Natural killer cell (primary cell): ENCODE measurements around the gene SOCS2. TPM values are rescaled to one million over a fixed set of nuclear protein-coding genes. Genes with fewer than 3 reads are reported as not detected.
"Not testable (repeated sequence)": the region's sequence is repeated elsewhere in the genome, so short reads cannot be mapped to it uniquely, and the experiment has no call there.

Experiments used
- ATAC-seq, 3 donors: fragments of 150-1000 bp in 2 of 3; fragments of 200-7000 bp in 1 of 3; cut with Tn5 transposase; 1 replicate in 1 of 3; 2 replicates in 2 of 3; pipeline ENCODE4 v1.10.0; 2021; ENCODE audit warnings: mild to moderate bottlenecking in 2 of 3, moderate library complexity in 2 of 3
- DNase-seq, 2 donors: peaks; one replicate each; pipeline versions ENCODE4 v3.0.0 to v3.0.0-alpha.2; 2013 to 2021; ENCODE audit warnings: mixed read lengths in 1 of 2
- H3K27ac ChIP-seq: one replicate; pipeline ENCODE4 v1.5.1; 2013; ENCODE audit warnings: mild to moderate bottlenecking, low read length
- H3K27me3 ChIP-seq: one replicate; pipeline ENCODE4 v1.6.1; 2013; ENCODE audit warnings: low read length; ENCODE audit not compliant: control insufficient read depth, insufficient read depth
- H3K36me3 ChIP-seq: one replicate; pipeline ENCODE4 v1.6.1; 2013; ENCODE audit warnings: low read length; ENCODE audit not compliant: control insufficient read depth, insufficient read depth
- H3K4me1 ChIP-seq: one replicate; pipeline ENCODE4 v1.6.1; 2013; ENCODE audit warnings: low read length; ENCODE audit not compliant: control insufficient read depth, insufficient read depth
- H3K4me3 ChIP-seq: one replicate; pipeline ENCODE4 v1.5.1; 2013; ENCODE audit warnings: low read length
- H3K9me3 ChIP-seq: one replicate; pipeline ENCODE4 v1.6.1; 2013; ENCODE audit warnings: low read length; ENCODE audit not compliant: control insufficient read depth, insufficient read depth
- H3K27ac Mint-ChIP-seq, 2 donors: one replicate each; pipeline ENCODE4 v1.8.0; 2022; ENCODE audit warnings: mild to moderate bottlenecking in 2 of 2, mixed read lengths in 2 of 2, moderate library complexity in 1 of 2
- H3K27me3 Mint-ChIP-seq, 2 donors: one replicate each; pipeline ENCODE4 v1.8.0; 2022; ENCODE audit warnings: low read depth in 2 of 2, mixed read lengths in 2 of 2
- H3K36me3 Mint-ChIP-seq: one replicate; pipeline ENCODE4 v1.8.0; 2022; ENCODE audit warnings: mixed read lengths
- H3K4me1 Mint-ChIP-seq, 2 donors: one replicate each; pipeline ENCODE4 v1.8.0; 2022; ENCODE audit warnings: mixed read lengths in 2 of 2
- H3K4me3 Mint-ChIP-seq: one replicate; pipeline ENCODE4 v1.8.0; 2022; ENCODE audit warnings: mild to moderate bottlenecking, moderate library complexity, mixed read lengths
- H3K9me3 Mint-ChIP-seq, 2 donors: one replicate each; pipeline ENCODE4 v1.8.0; 2022; ENCODE audit warnings: mixed read lengths in 2 of 2
- WGBS: methylation state at CpG from one replicate; pipeline ENCODE4 v1.1.7; 2013; ENCODE audit warnings: missing lambda C conversion rate; ENCODE audit not compliant: insufficient coverage; 5-methylcytosine and 5-hydroxymethylcytosine counted together
- intact Hi-C: fragments of 100-400 bp; cut with micrococcal nuclease; formaldehyde crosslinking; loops from one replicate; pipeline ENCODE4 v1.14.2; 2022
- total RNA-seq, 4 donors: library from RNA; stranded (reverse); fragments of 120-200 nt in 1 of 4; gene quantifications; one replicate each; pipeline versions ENCODE4 v1.2.3 to v1.2.4, GENCODE V29; 2013 to 2022
- TF ChIP-seq, protein P1 (sequence below): fragments of 200-600 bp; IDR thresholded peaks from one replicate; pipeline ENCODE4 v1.8.0; 2022; ENCODE audit warnings: antibody characterized with exemption

SOCS2 gene
- total RNA-seq, 3 donors from 2014 or later (not counting 1 experiment from before 2014, with no cell fraction given), result 13.9 to 110 (median 26.7) TPM

DNA sequence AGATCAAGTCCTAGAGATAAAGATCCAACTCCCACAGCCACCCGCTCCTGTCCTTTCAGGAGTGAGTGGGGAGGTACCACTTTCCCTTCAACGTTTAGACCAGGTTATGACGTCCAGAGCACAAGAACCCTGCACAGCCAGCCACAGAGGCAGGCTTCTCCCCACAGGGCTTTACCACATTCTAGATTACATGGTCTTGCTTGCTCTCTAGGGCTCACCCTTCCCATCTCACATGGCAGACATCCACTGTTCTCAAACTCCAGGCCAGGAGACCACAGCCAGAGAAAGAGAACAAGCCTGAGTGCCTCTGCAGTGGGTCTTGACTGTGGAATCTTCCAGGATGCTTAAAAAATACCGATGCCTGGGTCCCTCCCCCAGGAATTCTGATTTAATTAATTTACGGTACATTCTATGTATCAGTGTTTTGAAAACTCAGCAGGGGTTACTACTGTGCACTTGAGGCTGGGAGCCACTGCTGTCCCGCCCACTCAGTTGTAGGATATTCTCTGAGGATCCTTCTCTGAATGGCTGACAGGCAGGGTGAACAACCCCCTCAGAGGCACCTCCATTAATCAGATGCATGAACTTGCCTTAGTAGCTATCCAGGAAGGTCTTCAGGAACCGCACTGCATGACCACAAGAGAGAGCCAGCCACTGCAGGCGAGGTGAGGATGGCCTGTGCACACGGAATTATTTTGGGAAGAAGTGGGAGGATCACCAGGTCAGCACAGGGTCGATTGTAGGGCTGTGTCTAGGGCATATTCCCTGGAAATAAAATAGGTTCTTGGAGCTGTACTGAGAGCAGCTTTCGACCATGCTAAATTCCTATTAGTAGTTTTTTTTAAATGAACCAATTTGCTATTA lies 21.5 kb upstream of the SOCS2 start:
- intact Hi-C loops, result no loop called here
- ATAC-seq, result no peak

GRCh38 chr12:93552427-93552826 lies 20.0 kb upstream of the SOCS2 start:
- no peak overlapping the region for H3K27ac ChIP-seq
- ATAC-seq (no peak), DNase-seq (no peak)
- H3K27me3 Mint-ChIP-seq, result no peaks in the 10 kb centered on the region
- no peaks in the 10 kb centered on the region for H3K27me3 ChIP-seq
- 92% methylated on average over 3 of the region's 4 CpGs for WGBS
- no peak overlapping the region for H3K27ac Mint-ChIP-seq
- H3K36me3 Mint-ChIP-seq, result no peaks in the 10 kb centered on the region
- no peak overlapping the region for H3K4me3 ChIP-seq
- H3K9me3 Mint-ChIP-seq, result no peaks in the 10 kb centered on the region
- TF ChIP-seq, protein P1, sequence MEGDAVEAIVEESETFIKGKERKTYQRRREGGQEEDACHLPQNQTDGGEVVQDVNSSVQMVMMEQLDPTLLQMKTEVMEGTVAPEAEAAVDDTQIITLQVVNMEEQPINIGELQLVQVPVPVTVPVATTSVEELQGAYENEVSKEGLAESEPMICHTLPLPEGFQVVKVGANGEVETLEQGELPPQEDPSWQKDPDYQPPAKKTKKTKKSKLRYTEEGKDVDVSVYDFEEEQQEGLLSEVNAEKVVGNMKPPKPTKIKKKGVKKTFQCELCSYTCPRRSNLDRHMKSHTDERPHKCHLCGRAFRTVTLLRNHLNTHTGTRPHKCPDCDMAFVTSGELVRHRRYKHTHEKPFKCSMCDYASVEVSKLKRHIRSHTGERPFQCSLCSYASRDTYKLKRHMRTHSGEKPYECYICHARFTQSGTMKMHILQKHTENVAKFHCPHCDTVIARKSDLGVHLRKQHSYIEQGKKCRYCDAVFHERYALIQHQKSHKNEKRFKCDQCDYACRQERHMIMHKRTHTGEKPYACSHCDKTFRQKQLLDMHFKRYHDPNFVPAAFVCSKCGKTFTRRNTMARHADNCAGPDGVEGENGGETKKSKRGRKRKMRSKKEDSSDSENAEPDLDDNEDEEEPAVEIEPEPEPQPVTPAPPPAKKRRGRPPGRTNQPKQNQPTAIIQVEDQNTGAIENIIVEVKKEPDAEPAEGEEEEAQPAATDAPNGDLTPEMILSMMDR, result no peak
- no peaks in the 10 kb centered on the region for H3K4me1 ChIP-seq
- intact Hi-C loops, result no loop called here
- H3K4me1 Mint-ChIP-seq, result no peaks in the 10 kb centered on the region
- H3K9me3 ChIP-seq, result no peaks in the 10 kb centered on the region
- no peak overlapping the region for H3K4me3 Mint-ChIP-seq
- no peaks in the 10 kb centered on the region for H3K36me3 ChIP-seq

More for the DNA sequence above, 21.5 kb upstream of the SOCS2 start:
- Histone ChIP-seq H3K4me1 (no peaks in the 10 kb centered on the region), H3K36me3 (no peaks in the 10 kb centered on the region), H3K27ac (no peak overlapping the region), H3K27me3 (no peaks in the 10 kb centered on the region), H3K4me3 (no peak overlapping the region), H3K9me3 (no peaks in the 10 kb centered on the region)
- H3K4me1 Mint-ChIP-seq, result no peaks in the 10 kb centered on the region
- DNase-seq, result no peak
- no peaks in the 10 kb centered on the region for H3K9me3 Mint-ChIP-seq
- no peak overlapping the region for H3K4me3 Mint-ChIP-seq
- TF ChIP-seq, protein P1, result no peak
- 87% methylated on average over 10 of the region's 11 CpGs for WGBS
- H3K27ac Mint-ChIP-seq, result no peak overlapping the region
- no peaks in the 10 kb centered on the region for H3K27me3 Mint-ChIP-seq
- no peaks in the 10 kb centered on the region for H3K36me3 Mint-ChIP-seq

DNA sequence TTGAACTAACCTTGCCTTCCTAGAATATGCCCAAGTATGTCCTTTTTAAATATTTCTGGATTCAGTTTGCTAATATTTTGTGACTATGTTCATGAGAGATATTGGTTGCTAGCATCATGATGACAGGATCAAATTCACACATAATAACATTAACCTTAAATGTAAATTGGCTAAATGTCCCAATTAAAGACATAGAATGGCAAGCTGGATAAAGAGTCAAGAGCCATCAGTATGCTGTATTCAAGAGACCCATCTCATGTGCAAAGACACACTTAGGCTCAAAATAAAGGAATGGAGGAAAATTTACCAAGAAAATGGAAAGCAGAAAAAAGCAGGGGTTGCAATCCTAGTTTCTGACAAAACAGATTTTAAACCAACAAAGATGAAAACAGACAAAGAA lies 14.6 kb upstream of the SOCS2 start:
- DNase-seq, H3K27me3 Mint-ChIP-seq, H3K36me3 ChIP-seq, H3K4me1 ChIP-seq, ATAC-seq, H3K4me1 Mint-ChIP-seq, H3K9me3 Mint-ChIP-seq, H3K4me3 Mint-ChIP-seq, H3K27ac ChIP-seq, intact Hi-C loops, H3K27me3 ChIP-seq, H3K9me3 ChIP-seq, H3K27ac Mint-ChIP-seq, H3K4me3 ChIP-seq: not testable (repeated sequence)
- peaks cover 17% of the 10 kb centered on the region for H3K36me3 Mint-ChIP-seq

GRCh38 chr12:93558685-93559084 lies 13.8 kb upstream of the SOCS2 start:
- H3K36me3 Mint-ChIP-seq, result peaks cover 17% of the 10 kb centered on the region
- H3K27ac ChIP-seq, H3K4me1 ChIP-seq, H3K36me3 ChIP-seq, H3K9me3 Mint-ChIP-seq, H3K4me3 ChIP-seq, DNase-seq, H3K27me3 Mint-ChIP-seq, H3K27ac Mint-ChIP-seq, intact Hi-C loops, H3K27me3 ChIP-seq, H3K4me3 Mint-ChIP-seq, ATAC-seq, H3K4me1 Mint-ChIP-seq, H3K9me3 ChIP-seq: not testable (repeated sequence)
- no CpG with 5 or more reads among the region's 1 CpG for WGBS
